ENCODE data around the gene TRPM2. TPM values are rescaled to one million over a fixed set of nuclear protein-coding genes. Genes with fewer than 3 reads are reported as not detected.

Gene TRPM2
- total RNA-seq, 1 donor from 2014 or later: 3.9 TPM

- Mint-ChIP-seq H3K36me3 (ENCODE audit: low read depth) (peaks cover 56% of the 10 kb centered on the region), H3K4me1 (no peaks in the 10 kb centered on the region), H3K9me3 (no peaks in the 10 kb centered on the region), H3K27me3 (no peaks in the 10 kb centered on the region), H3K27ac (no peak overlapping the region), H3K4me3 (no peak overlapping the region)
- TF ChIP-seq, protein P1, sequence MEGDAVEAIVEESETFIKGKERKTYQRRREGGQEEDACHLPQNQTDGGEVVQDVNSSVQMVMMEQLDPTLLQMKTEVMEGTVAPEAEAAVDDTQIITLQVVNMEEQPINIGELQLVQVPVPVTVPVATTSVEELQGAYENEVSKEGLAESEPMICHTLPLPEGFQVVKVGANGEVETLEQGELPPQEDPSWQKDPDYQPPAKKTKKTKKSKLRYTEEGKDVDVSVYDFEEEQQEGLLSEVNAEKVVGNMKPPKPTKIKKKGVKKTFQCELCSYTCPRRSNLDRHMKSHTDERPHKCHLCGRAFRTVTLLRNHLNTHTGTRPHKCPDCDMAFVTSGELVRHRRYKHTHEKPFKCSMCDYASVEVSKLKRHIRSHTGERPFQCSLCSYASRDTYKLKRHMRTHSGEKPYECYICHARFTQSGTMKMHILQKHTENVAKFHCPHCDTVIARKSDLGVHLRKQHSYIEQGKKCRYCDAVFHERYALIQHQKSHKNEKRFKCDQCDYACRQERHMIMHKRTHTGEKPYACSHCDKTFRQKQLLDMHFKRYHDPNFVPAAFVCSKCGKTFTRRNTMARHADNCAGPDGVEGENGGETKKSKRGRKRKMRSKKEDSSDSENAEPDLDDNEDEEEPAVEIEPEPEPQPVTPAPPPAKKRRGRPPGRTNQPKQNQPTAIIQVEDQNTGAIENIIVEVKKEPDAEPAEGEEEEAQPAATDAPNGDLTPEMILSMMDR (IDR thresholded peaks at IDR 0.05): no peak
- ATAC-seq (ENCODE audit: low read depth) (no peak), DNase-seq (no peak)
- intact Hi-C loops (cut with micrococcal nuclease): no loop called here
- ChIA-PET CTCF (interaction anchor here (0.6 kb wide), 1 partner anchor 13 kb away, joined by 3 read pairs; no protein-coding TSS in a partner anchor), POLR2A (interaction anchor here (1.1 kb wide), 1 partner anchor 132 kb away, joined by 7 read pairs; the partner anchor contains the start of gene LRRC3)
Observed at GRCh38 chr21:44322621-44323325, 30.6 kb upstream of the TRPM2 start.

DNA sequence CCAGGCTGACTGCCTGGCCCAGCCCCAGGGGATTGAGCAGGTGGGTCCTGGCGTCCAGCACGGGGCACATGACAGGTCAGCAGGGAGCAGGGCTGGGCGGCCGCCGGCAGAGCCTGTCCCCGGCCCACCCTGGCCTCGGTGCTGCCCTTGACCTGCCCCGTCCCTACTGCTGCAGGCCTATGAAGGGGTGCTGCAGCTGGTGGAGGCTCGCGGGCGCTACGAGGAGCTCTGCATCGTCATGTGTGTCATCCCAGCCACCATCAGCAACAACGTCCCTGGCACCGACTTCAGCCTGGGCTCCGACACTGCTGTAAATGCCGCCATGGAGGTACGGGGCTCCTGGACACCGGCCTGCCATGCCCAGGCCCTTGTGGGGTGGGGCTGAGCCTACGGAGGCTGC is 29.8 kb upstream of the TRPM2 start:
- no peak overlapping the region for H3K27ac Mint-ChIP-seq
- intact Hi-C loops (cut with micrococcal nuclease): no loop called here
- H3K36me3 Mint-ChIP-seq (ENCODE audit: low read depth): peaks cover 52% of the 10 kb centered on the region
- H3K4me1 Mint-ChIP-seq: no peaks in the 10 kb centered on the region
- TF ChIP-seq, protein P1 (IDR thresholded peaks at IDR 0.05): no peak
- no peak overlapping the region for H3K4me3 Mint-ChIP-seq
- CTCF ChIA-PET: interaction anchor here (0.6 kb wide), 1 partner anchor 14 kb away, joined by 3 read pairs; no protein-coding TSS in a partner anchor
- POLR2A ChIA-PET: interaction anchor here (1.1 kb wide), 1 partner anchor 131 kb away, joined by 7 read pairs; the partner anchor contains the start of gene LRRC3
- no peak for DNase-seq
- no peaks in the 10 kb centered on the region for H3K9me3 Mint-ChIP-seq
- ATAC-seq (ENCODE audit: low read depth): no peak
- H3K27me3 Mint-ChIP-seq: no peaks in the 10 kb centered on the region

- ATAC-seq (ENCODE audit: low read depth): no peak
- Mint-ChIP-seq H3K27me3 (no peaks in the 10 kb centered on the region), H3K4me1 (no peaks in the 10 kb centered on the region), H3K36me3 (ENCODE audit: low read depth) (peaks cover 45% of the 10 kb centered on the region), H3K27ac (no peak overlapping the region), H3K4me3 (no peak overlapping the region), H3K9me3 (no peaks in the 10 kb centered on the region)
- TF ChIP-seq, protein P1 (IDR thresholded peaks at IDR 0.05): no peak
- DNase-seq: no peak
- intact Hi-C loops (cut with micrococcal nuclease): no loop called here
- POLR2A ChIA-PET: no interaction called here
- CTCF ChIA-PET: no interaction called here
Observed at GRCh38 chr21:44324106-44324853, 29.1 kb upstream of the TRPM2 start.

DNA sequence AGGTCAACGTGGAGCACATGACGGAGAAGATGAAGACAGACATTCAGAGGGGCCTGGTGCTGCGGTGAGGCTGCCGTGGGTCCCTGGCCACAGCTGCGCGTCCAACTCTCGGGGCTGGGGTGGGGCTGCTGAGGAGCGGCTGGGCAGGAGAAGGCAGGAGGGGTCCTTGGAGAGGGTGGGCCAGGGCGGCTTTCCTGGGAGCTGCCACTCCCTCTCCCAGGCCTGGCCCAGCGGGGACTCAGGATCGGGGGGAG is 28.6 kb upstream of the TRPM2 start:
- CTCF ChIA-PET: no interaction called here
- Mint-ChIP-seq H3K27me3 (no peaks in the 10 kb centered on the region), H3K27ac (no peak overlapping the region), H3K4me3 (no peak overlapping the region), H3K4me1 (no peaks in the 10 kb centered on the region), H3K9me3 (no peaks in the 10 kb centered on the region), H3K36me3 (ENCODE audit: low read depth) (peaks cover 40% of the 10 kb centered on the region)
- POLR2A ChIA-PET: no interaction called here
- ATAC-seq (ENCODE audit: low read depth) (no peak), DNase-seq (no peak)
- intact Hi-C loops (cut with micrococcal nuclease): no loop called here
- TF ChIP-seq, protein P1 (IDR thresholded peaks at IDR 0.05): no peak

All from activated B cell treated with CpG ODN at 0.5 μM for 24 hours (primary cell).